ENCODE data around the gene ARHGAP10.

Gene ARHGAP10

GRCh38 chr4:147733716-147734344 lies 1.9 kb downstream of the ARHGAP10 start:
- no peak for DNase-seq

- no peak for DNase-seq
Observed at GRCh38 chr4:147734496-147734895, 2.6 kb downstream of the ARHGAP10 start.

- no peak for DNase-seq
Observed at GRCh38 chr4:147735413-147736301, 3.8 kb downstream of the ARHGAP10 start.

- no peak for DNase-seq
Observed at GRCh38 chr4:147736458-147736857, 4.6 kb downstream of the ARHGAP10 start.

GRCh38 chr4:147737623-147738022 lies 5.7 kb downstream of the ARHGAP10 start:
- DNase-seq = no peak

- DNase-seq = no peak
Observed at GRCh38 chr4:147739239-147739823, 7.4 kb downstream of the ARHGAP10 start.

GRCh38 chr4:147740176-147740575 lies 8.3 kb downstream of the ARHGAP10 start:
- DNase-seq = no peak

- DNase-seq = no peak
Observed at GRCh38 chr4:147741190-147741788, 9.4 kb downstream of the ARHGAP10 start.

- no peak for DNase-seq
Observed at GRCh38 chr4:147747787-147748454, 16.0 kb downstream of the ARHGAP10 start.

GRCh38 chr4:147749811-147750321 lies 18.0 kb downstream of the ARHGAP10 start:
- DNase-seq = peak; percentile 26

- no peak for DNase-seq
Observed at GRCh38 chr4:147753047-147753446, 21.2 kb downstream of the ARHGAP10 start.

- DNase-seq = no peak
Observed at GRCh38 chr4:147754037-147754445, 22.2 kb downstream of the ARHGAP10 start.

- DNase-seq = no peak
Observed at GRCh38 chr4:147755561-147756295, 23.8 kb downstream of the ARHGAP10 start.

GRCh38 chr4:147756417-147756816 lies 24.5 kb downstream of the ARHGAP10 start:
- DNase-seq = no peak

- peak; percentile 77 for DNase-seq
Observed at GRCh38 chr4:147760176-147760575, 28.3 kb downstream of the ARHGAP10 start.

- DNase-seq = peak; percentile 23
Observed at GRCh38 chr4:147760695-147761094, 28.8 kb downstream of the ARHGAP10 start.

GRCh38 chr4:147761218-147761883 lies 29.5 kb downstream of the ARHGAP10 start:
- no peak for DNase-seq

- no peak for DNase-seq
Observed at GRCh38 chr4:147764337-147764736, 32.4 kb downstream of the ARHGAP10 start.

- DNase-seq = no peak
Observed at GRCh38 chr4:147765121-147765529, 33.2 kb downstream of the ARHGAP10 start.

GRCh38 chr4:147768113-147768512 lies 36.2 kb downstream of the ARHGAP10 start:
- no peak for DNase-seq

GRCh38 chr4:147769386-147769785 lies 37.5 kb downstream of the ARHGAP10 start:
- DNase-seq = no peak

All from DMS153 (cell line).